DMS79 treated with DMSO at 0.1 percent for 48 hours (cell line): Measurements from ENCODE around the gene TBX10.
"Not testable (repeated sequence)": the region's sequence is repeated elsewhere in the genome, so short reads cannot be mapped to it uniquely, and the experiment has no call there.

Experiments used
- DNase-seq: peaks from one replicate; lab custom pipeline; 2025; lab: John Stamatoyannopoulos, UW

TBX10 gene

GRCh38 chr11:67639438-67639859 lies at the start of gene TBX10:
TBX10 (minus strand) TSS chr11:67639763; CDS start chr11:67639472, 291 bp downstream.
- no peak for DNase-seq

- no peak for DNase-seq
Measured at GRCh38 chr11:67689178-67689577, 49.6 kb upstream of the TBX10 start.

GRCh38 chr11:67687986-67688385 lies 48.4 kb upstream of the TBX10 start:
- no peak for DNase-seq

- not testable (repeated sequence) for DNase-seq
Measured at GRCh38 chr11:67685641-67686332, 46.2 kb upstream of the TBX10 start.

- not testable (repeated sequence) for DNase-seq
Measured at GRCh38 chr11:67682126-67683034, 42.8 kb upstream of the TBX10 start.

- no peak for DNase-seq
Measured at GRCh38 chr11:67680696-67681470, 41.3 kb upstream of the TBX10 start.

GRCh38 chr11:67675058-67675747 lies 35.6 kb upstream of the TBX10 start:
- DNase-seq: no peak

- DNase-seq: no peak
Measured at GRCh38 chr11:67674442-67674871, 34.9 kb upstream of the TBX10 start, which contains the start of gene ALDH3B2. ALDH3B2 (minus strand) TSS chr11:67674623; CDS start chr11:67666935, 7,688 bp downstream.

GRCh38 chr11:67673902-67674301 lies 34.3 kb upstream of the TBX10 start:
- no peak for DNase-seq

GRCh38 chr11:67673358-67673757 lies 33.8 kb upstream of the TBX10 start:
- no peak for DNase-seq

- DNase-seq: no peak
Measured at GRCh38 chr11:67671211-67671520, 31.6 kb upstream of the TBX10 start.

GRCh38 chr11:67670316-67671210 lies 31.0 kb upstream of the TBX10 start:
- no peak for DNase-seq

- DNase-seq: no peak
Measured at GRCh38 chr11:67668192-67668551, 28.6 kb upstream of the TBX10 start.

- no peak for DNase-seq
Measured at GRCh38 chr11:67667490-67668191, 28.1 kb upstream of the TBX10 start.

GRCh38 chr11:67666676-67667489 lies 27.3 kb upstream of the TBX10 start:
- DNase-seq: no peak

GRCh38 chr11:67666303-67666645 lies 26.7 kb upstream of the TBX10 start:
- DNase-seq: no peak

- DNase-seq: no peak
Measured at GRCh38 chr11:67665541-67666302, 26.2 kb upstream of the TBX10 start.

GRCh38 chr11:67664696-67665540 lies 25.4 kb upstream of the TBX10 start:
- DNase-seq: no peak
